Measurements from ENCODE around the gene ACSF3. TPM values are rescaled to one million over a fixed set of nuclear protein-coding genes. Genes with fewer than 3 reads are reported as not detected.

ACSF3 gene
- total and polyA plus RNA-seq, 2 donors (not counting 1 experiment from before 2014, with no cell fraction given): 45.2 to 113 TPM

- 94% methylated on average over 20 of the region's 21 CpGs for WGBS (ENCODE audit: insufficient coverage)
- Mint-ChIP-seq H3K4me1 (peaks cover 7% of the 10 kb centered on the region), H3K9me3 (ENCODE audit: insufficient read depth) (no peaks in the 10 kb centered on the region), H3K4me3 (no peak overlapping the region), H3K27me3 (peaks cover 6% of the 10 kb centered on the region), H3K27ac (no peak overlapping the region)
- peaks cover 0 to 22% (median 0%) of the 10 kb centered on the region in 3 donors for H3K9me3 ChIP-seq (ENCODE audit: control extremely low read depth in 1 of 3, control insufficient read depth in 2 of 3, insufficient read depth in 1 of 3, low read length in 2 of 3)
- H3K79me2 ChIP-seq (ENCODE audit: control insufficient read depth, insufficient read depth, low read length): no peaks in the 10 kb centered on the region
- DNase-seq (no peak), ATAC-seq (ENCODE audit: low read depth) (no peak)
- no peak overlapping the region for H3K27ac ChIP-seq (ENCODE audit: low read length in 2 of 2)
- CTCF ChIA-PET: no interaction called here
- H4K20me1 ChIP-seq (ENCODE audit: control insufficient read depth, insufficient read depth, low read length, poor library complexity, severe bottlenecking): no peaks in the 10 kb centered on the region
- H3K27me3 ChIP-seq (replicated peaks in 1 of 4; ENCODE audit: control extremely low read depth in 1 of 4, control insufficient read depth in 3 of 4, insufficient read depth in 4 of 4, low read length in 3 of 4): peaks cover 0 to 36% (median 8%) of the 10 kb centered on the region in 4 experiments
- no peak overlapping the region for H3K4me2 ChIP-seq (replicated peaks; ENCODE audit: low read depth, low read length, poor library complexity, severe bottlenecking)
- H3K4me1 ChIP-seq (ENCODE audit: control insufficient read depth in 2 of 2, insufficient read depth in 2 of 2, low read length in 2 of 2): peaks cover 9 to 11% of the 10 kb centered on the region in 2 donors
- POLR2A ChIA-PET: no interaction called here
- no peak overlapping the region for H3K4me3 ChIP-seq (ENCODE audit: control extremely low read depth in 1 of 5, extremely low read depth in 1 of 5, insufficient read depth in 1 of 5, low read depth in 2 of 5, low read length in 4 of 5)
- intact Hi-C loops (cut with micrococcal nuclease): no loop called here
- H2AFZ ChIP-seq (ENCODE audit: insufficient read depth, low read depth, low read length, poor library complexity, severe bottlenecking): no peak overlapping the region
- no peak for TF ChIP-seq CTCF (IDR thresholded peaks at IDR 0.05)
- no peak for TF ChIP-seq EZH2 (IDR thresholded peaks at IDR 0.05; ENCODE audit: borderline replicate concordance, insufficient read depth, low read depth, low read length, poor library complexity, severe bottlenecking)
- no peak overlapping the region for H3K9ac ChIP-seq (ENCODE audit: low read length)
- no peaks in the 10 kb centered on the region for H3K36me3 ChIP-seq (replicated peaks in 1 of 2; ENCODE audit: control extremely low read depth in 1 of 2, control insufficient read depth in 1 of 2, extremely low read depth in 1 of 2, insufficient read depth in 2 of 2, low read length in 1 of 2)
Observed at GRCh38 chr16:89195521-89196171, 102.0 kb downstream of the ACSF3 start.

- no peak overlapping the region for H3K27ac ChIP-seq (ENCODE audit: low read length in 2 of 2)
- peaks cover 0 to 23% (median 0%) of the 10 kb centered on the region in 3 donors for H3K9me3 ChIP-seq (ENCODE audit: control extremely low read depth in 1 of 3, control insufficient read depth in 2 of 3, insufficient read depth in 1 of 3, low read length in 2 of 3)
- peaks cover 9% of the 10 kb centered on the region for H3K27me3 Mint-ChIP-seq
- ATAC-seq (ENCODE audit: low read depth) (no peak), DNase-seq (no peak)
- no peak overlapping the region for H3K4me2 ChIP-seq (replicated peaks; ENCODE audit: low read depth, low read length, poor library complexity, severe bottlenecking)
- no peak overlapping the region for H3K4me3 Mint-ChIP-seq
- intact Hi-C loops (cut with micrococcal nuclease): no loop called here
- POLR2A ChIA-PET: no interaction called here
- H3K9ac ChIP-seq (ENCODE audit: low read length): no peak overlapping the region
- no peaks in the 10 kb centered on the region for H3K36me3 ChIP-seq (replicated peaks in 1 of 2; ENCODE audit: control extremely low read depth in 1 of 2, control insufficient read depth in 1 of 2, extremely low read depth in 1 of 2, insufficient read depth in 2 of 2, low read length in 1 of 2)
- no peak overlapping the region for H3K4me3 ChIP-seq (ENCODE audit: control extremely low read depth in 1 of 5, extremely low read depth in 1 of 5, insufficient read depth in 1 of 5, low read depth in 2 of 5, low read length in 4 of 5)
- H3K27ac Mint-ChIP-seq: no peak overlapping the region
- H2AFZ ChIP-seq (ENCODE audit: insufficient read depth, low read depth, low read length, poor library complexity, severe bottlenecking): no peak overlapping the region
- CTCF ChIA-PET: no interaction called here
- H3K9me3 Mint-ChIP-seq (ENCODE audit: insufficient read depth): no peaks in the 10 kb centered on the region
- no peaks in the 10 kb centered on the region for H3K79me2 ChIP-seq (ENCODE audit: control insufficient read depth, insufficient read depth, low read length)
- peaks cover 12 to 15% of the 10 kb centered on the region in 2 donors for H3K4me1 ChIP-seq (ENCODE audit: control insufficient read depth in 2 of 2, insufficient read depth in 2 of 2, low read length in 2 of 2)
- WGBS (ENCODE audit: insufficient coverage): 83% methylated on average over 12 of the region's 13 CpGs
- no peaks in the 10 kb centered on the region for H4K20me1 ChIP-seq (ENCODE audit: control insufficient read depth, insufficient read depth, low read length, poor library complexity, severe bottlenecking)
- H3K4me1 Mint-ChIP-seq: peaks cover 7% of the 10 kb centered on the region
- TF ChIP-seq CTCF (IDR thresholded peaks at IDR 0.05): no peak
- TF ChIP-seq EZH2 (IDR thresholded peaks at IDR 0.05; ENCODE audit: borderline replicate concordance, insufficient read depth, low read depth, low read length, poor library complexity, severe bottlenecking): no peak
- peaks cover 0 to 36% (median 9%) of the 10 kb centered on the region in 4 experiments for H3K27me3 ChIP-seq (replicated peaks in 1 of 4; ENCODE audit: control extremely low read depth in 1 of 4, control insufficient read depth in 3 of 4, insufficient read depth in 4 of 4, low read length in 3 of 4)
Observed at GRCh38 chr16:89197033-89197632, 103.5 kb downstream of the ACSF3 start.

Measured in B cell (primary cell).